ENCODE data around the gene OIT3. TPM values are rescaled to one million over a fixed set of nuclear protein-coding genes. Genes with fewer than 3 reads are reported as not detected.

The OIT3 gene
- total and polyA plus RNA-seq, 2 of the 8 experiments (the other 6 are each of a cell fraction or from before 2014, with no cell fraction given) = not detected

GRCh38 chr10:72911758-72912157 lies 18.2 kb downstream of the OIT3 start:
- H3K36me3 ChIP-seq (ENCODE audit: control insufficient read depth in 2 of 4, insufficient read depth in 4 of 4, low read length in 3 of 4) = no peaks in the 10 kb centered on the region
- no peak overlapping the region for H3K56ac ChIP-seq (replicated peaks; ENCODE audit: insufficient read length, low read depth, low read length)
- CTCF ChIA-PET (ENCODE audit: partially characterized antibody) = no interaction called here
- H3K9ac ChIP-seq (replicated peaks in 1 of 4; ENCODE audit: extremely low read depth in 1 of 4, low read depth in 3 of 4, low read length in 3 of 4) = no peak overlapping the region
- no peaks in the 10 kb centered on the region for H3K9me3 ChIP-seq (ENCODE audit: insufficient read depth in 2 of 2, low read depth in 1 of 2, low read length in 1 of 2)
- H3K23ac ChIP-seq (ENCODE audit: insufficient read length) = no peak overlapping the region
- no peak overlapping the region for H4K5ac ChIP-seq (ENCODE audit: insufficient read length, low read depth, low read length)
- H3K18ac ChIP-seq (ENCODE audit: extremely low read depth, low read length) = no peak overlapping the region
- H3K27ac ChIP-seq (ENCODE audit: low read depth, low read length) = no peak overlapping the region
- H2AK5ac ChIP-seq (ENCODE audit: low read depth, low read length) = no peak overlapping the region
- no peak overlapping the region for H4K8ac ChIP-seq (ENCODE audit: extremely low read depth, insufficient read depth, low read length)
- peaks cover 0 to 6% (median 0%) of the 10 kb centered on the region in 4 experiments; a peak in 1 of 7 replicates for H3K4me1 ChIP-seq (replicated peaks in 1 of 4; ENCODE audit: control insufficient read depth in 3 of 4, insufficient read depth in 4 of 4, low read length in 3 of 4)
- H3K4me3 ChIP-seq (ENCODE audit: extremely low read depth in 1 of 4, insufficient read depth in 2 of 4, low read depth in 3 of 4, low read length in 4 of 4) = no peak overlapping the region
- H3K27me3 ChIP-seq (replicated peaks in 1 of 4; ENCODE audit: control insufficient read depth in 3 of 4, extremely low read depth in 1 of 4, insufficient read depth in 3 of 4, low read length in 3 of 4) = no peaks in the 10 kb centered on the region
- no peak overlapping the region for H2BK15ac ChIP-seq (ENCODE audit: low read length)
- no peak overlapping the region for H2BK12ac ChIP-seq (ENCODE audit: low read depth, low read length)
- WGBS, 2 experiments (ENCODE audit: extremely low coverage in 1 of 2, insufficient coverage in 1 of 2, insufficient read length in 1 of 2, insufficient replicate concordance in 2 of 2, low coverage in 1 of 2, low lambda C conversion rate in 2 of 2, missing lambda C conversion rate in 1 of 2) = 87% methylated on average over 2 of the region's 2 CpGs; no CpG with 5 or more reads in 1 of the 2 experiments
- H2AFZ ChIP-seq (ENCODE audit: low read length) = 0 out of 2 replicates have a peak overlapping the region, but pooled peaks have one; percentile 45
- FAIRE-seq (no peak), DNase-seq (ENCODE audit: low read depth in 1 of 2, low spot score in 2 of 2) (no peak)
- no peak overlapping the region for H2BK120ac ChIP-seq (replicated peaks; ENCODE audit: low read depth, low read length)
- H2BK5ac ChIP-seq (ENCODE audit: low read depth, low read length) = no peak overlapping the region
- no peak overlapping the region for H2BK20ac ChIP-seq (ENCODE audit: low read length)
- no peaks in the 10 kb centered on the region for H3K79me1 ChIP-seq (ENCODE audit: low read depth, low read length)
- H3K4ac ChIP-seq (replicated peaks; ENCODE audit: insufficient read length, low read depth, low read length) = no peak overlapping the region
- H3K4me2 ChIP-seq (ENCODE audit: insufficient read depth in 1 of 2, low read depth in 2 of 2, low read length in 2 of 2) = no peak overlapping the region
- H4K91ac ChIP-seq (replicated peaks; ENCODE audit: insufficient read length, low read length) = no peak overlapping the region
- no peaks in the 10 kb centered on the region for H3K23me2 ChIP-seq (ENCODE audit: low read depth, low read length)
- POLR2A ChIA-PET (ENCODE audit: partially characterized antibody) = no interaction called here
- H3K14ac ChIP-seq (ENCODE audit: insufficient read length) = no peak overlapping the region
- H3K79me2 ChIP-seq (ENCODE audit: control insufficient read depth in 1 of 2, insufficient read depth in 2 of 2, low read length in 2 of 2) = no peaks in the 10 kb centered on the region
- no peaks in the 10 kb centered on the region for H4K20me1 ChIP-seq (replicated peaks in 1 of 2; ENCODE audit: control insufficient read depth in 1 of 2, insufficient read depth in 2 of 2, low read length in 2 of 2)
- TF ChIP-seq EP300 (IDR thresholded peaks at IDR 0.05; ENCODE audit: borderline replicate concordance in 1 of 2, low read depth in 2 of 2, low read length in 2 of 2) (no peak), CHD2 (IDR thresholded peaks at IDR 0.05; ENCODE audit: low read length) (no peak), BCL11A (IDR thresholded peaks at IDR 0.05; ENCODE audit: low read depth in 2 of 2, low read length in 2 of 2) (no peak), GABPA (IDR thresholded peaks at IDR 0.05; ENCODE audit: borderline replicate concordance, insufficient read depth, low read length) (no peak), SRF (IDR thresholded peaks at IDR 0.05; ENCODE audit: low read depth, low read length) (no peak), HDAC2 (IDR thresholded peaks at IDR 0.05; ENCODE audit: borderline replicate concordance in 1 of 2, low read depth in 2 of 2, low read length in 2 of 2) (no peak), NRF1 (IDR thresholded peaks at IDR 0.05; ENCODE audit: low read depth, low read length) (no peak), CHD1 (IDR thresholded peaks at IDR 0.05; ENCODE audit: low read depth, low read length) (no peak), ATF3 (IDR thresholded peaks at IDR 0.05; ENCODE audit: insufficient read depth, low read depth, low read length) (no peak), KDM4A (IDR thresholded peaks at IDR 0.05; ENCODE audit: low read depth, low read length, severe bottlenecking) (no peak), CREB1 (IDR thresholded peaks at IDR 0.05) (no peak)

Measured in H1 (cell line).